Measurements from ENCODE around the gene PRLH.

GRCh38 chr2:237575869-237576862, 9.8 kb downstream of the PRLH start:
- TF ChIP-seq CTCF (IDR thresholded peaks at IDR 0.05) (no peak), POLR2A (IDR thresholded peaks at IDR 0.05) (no peak), POLR2AphosphoS5 (IDR thresholded peaks at IDR 0.05) (no peak), EP300 (IDR thresholded peaks at IDR 0.05) (no peak)

Data from gastroesophageal sphincter (tissue), 3 donors.